IPS-NIHi7 (cell line): ENCODE data around the gene KCNC1.

Experiments used
- DNase-seq: peaks from one replicate; pipeline ENCODE4 v3.0.0; 2012; ENCODE audit warnings: mixed read lengths; ENCODE audit errors: extremely low spot score

The KCNC1 gene

GRCh38 chr11:17753153-17753552 is 18.6 kb downstream of the KCNC1 start:
- DNase-seq: no peak

DNA sequence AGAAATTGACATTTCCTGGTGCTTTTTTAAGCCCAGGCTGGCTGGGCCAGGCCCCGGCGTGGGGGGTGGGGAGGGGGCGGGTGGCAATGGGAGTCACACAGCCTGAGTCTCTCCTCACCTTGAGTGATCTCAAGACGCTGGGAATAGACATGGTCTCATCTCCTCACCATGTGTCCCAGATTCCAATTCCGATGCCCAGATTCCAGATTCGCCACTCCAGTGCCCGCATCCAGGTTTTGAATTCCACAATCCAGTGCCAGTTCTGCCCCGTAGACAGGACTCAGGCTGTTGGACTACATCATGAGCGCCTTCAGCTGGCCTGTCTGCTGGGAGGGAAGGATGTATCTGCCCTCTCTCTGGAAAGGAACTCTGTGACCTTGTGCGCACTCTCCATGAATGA is 19.1 kb downstream of the KCNC1 start:
- no peak for DNase-seq

DNA sequence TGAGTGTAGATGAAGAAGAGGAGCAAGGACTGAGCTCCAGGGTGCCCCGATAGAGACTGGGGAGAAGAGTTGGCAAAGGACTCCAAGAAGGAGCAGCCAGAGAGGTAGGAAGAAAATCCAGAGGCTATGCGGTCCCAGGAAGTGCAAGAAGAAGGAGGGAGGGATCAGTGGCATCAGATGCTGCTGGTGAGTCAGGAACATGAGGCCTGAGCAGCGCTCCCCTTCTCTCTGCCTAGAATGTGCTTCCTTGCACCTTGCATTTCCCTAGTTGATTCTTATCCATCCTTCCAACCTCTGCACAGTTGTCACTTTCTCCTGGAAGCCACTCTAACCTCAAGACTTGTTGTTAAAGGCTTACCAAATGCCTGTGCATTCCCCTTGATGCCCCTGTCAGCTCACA is 21.3 kb downstream of the KCNC1 start:
- DNase-seq: no peak

DNA sequence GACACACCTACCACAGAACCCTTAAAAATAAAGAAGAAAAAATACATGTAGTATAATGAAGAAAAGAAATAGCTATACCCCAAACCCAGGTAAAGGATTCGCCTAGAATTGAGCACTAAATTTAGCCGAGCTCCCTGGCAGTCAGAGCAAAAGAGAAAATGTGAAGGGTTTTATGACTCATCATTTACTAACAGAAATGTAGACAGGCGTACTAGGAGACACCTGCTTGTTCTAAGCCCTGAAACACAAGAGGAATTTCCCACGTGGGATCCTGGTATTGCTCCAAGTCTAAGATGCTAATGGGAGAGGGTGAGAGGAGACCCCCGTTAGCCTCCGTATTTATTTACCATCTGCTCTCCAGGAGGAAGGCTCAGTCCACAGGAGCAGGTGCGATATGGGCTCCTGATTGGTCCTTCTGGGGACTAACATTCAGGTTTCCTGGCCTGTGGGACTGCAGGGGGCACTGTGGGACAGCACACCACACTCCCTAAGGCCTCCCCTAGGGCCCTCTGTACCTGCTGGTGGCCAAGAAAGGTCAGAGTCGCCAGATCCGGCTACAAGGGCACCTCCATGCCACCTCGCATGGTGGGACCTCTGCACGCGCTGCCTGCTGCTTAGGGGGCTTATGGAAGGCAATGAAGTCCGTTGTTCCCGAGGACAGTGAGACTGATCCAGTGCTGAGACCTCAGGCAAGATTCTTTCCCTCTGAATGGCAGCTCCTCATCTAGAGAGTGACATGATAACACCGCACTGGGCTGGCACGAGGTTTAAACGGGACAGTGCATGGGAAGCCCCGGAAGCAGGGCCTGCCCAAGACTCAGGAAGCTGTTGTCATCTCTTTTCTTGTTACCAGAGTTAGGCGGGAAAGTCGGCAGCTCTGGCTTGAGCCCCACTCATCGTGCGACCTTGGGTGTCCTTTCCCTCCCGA is 25.8 kb downstream of the KCNC1 start:
- DNase-seq: peak; percentile 94

- DNase-seq: no peak
Observed at GRCh38 chr11:17762309-17762974, 27.9 kb downstream of the KCNC1 start.

DNA sequence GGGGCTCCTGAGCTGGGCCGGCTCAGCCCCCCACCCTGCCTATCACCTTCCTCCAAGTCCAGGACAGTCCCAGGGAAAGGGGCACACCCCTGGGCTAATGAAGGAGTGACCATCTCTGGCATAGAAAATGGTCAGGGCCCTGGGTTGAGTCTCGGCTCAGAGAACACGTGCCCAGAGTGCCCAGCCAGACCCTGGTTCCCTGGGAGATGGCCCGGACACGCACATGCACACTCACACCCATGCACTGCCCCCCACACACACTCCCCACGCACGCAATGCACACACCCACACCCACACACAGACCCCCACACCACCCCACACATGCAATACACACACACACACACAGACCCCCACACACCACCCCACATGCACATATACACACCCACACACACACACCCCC is 28.7 kb downstream of the KCNC1 start:
- DNase-seq: no peak

DNA sequence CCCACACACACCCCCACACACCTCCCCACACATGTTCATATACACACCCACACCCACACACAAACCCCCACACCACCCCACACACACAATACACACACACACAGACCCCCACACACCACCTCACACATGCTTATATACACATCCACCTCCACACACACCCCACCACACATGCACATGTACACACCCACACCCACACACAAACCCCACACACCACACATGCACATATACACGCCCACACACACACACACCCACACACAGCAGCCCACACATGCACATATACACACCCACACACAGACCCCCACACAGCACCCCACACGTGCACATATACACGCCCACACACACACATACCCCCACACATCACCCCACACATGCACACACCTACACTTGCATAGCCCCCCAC is 29.1 kb downstream of the KCNC1 start:
- no peak for DNase-seq

GRCh38 chr11:17764446-17765218 is 30.1 kb downstream of the KCNC1 start:
- DNase-seq: no peak

GRCh38 chr11:17765356-17766072 is 30.9 kb downstream of the KCNC1 start:
- DNase-seq: no peak

- no peak for DNase-seq
Observed at GRCh38 chr11:17766073-17766359, 31.4 kb downstream of the KCNC1 start.

- peak; percentile 45 for DNase-seq
Observed at GRCh38 chr11:17766590-17766989, 32.0 kb downstream of the KCNC1 start.

DNA sequence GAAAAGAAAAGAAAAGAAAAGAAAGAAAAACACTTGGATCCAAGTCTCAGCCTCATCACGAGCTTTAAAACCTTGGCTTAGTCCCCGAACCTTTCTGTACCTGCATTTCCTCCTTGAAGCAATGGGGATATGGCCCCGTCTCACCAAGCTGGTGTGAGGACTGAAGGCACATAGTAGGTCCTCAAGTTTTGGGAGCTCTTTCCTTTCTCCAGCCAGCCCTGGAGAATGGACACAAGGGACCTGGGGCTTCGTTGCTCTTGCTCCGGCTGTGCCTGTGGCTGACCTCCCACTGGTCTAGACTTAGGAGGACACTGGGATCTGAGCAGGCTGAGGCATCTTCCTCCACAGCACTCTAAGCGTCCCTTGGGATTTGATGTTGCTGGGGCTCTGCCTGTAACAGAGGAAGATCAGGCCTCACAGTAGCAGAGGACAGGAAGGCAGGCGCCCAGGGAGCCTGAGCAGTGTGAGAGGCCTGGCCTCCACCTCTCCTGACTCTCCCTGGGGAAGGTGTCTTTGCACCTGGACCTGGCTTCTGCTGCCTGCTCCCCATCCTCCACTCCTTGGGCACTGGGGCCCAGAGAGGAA is 32.8 kb downstream of the KCNC1 start:
- no peak for DNase-seq

GRCh38 chr11:17767914-17768313 is 33.3 kb downstream of the KCNC1 start:
- no peak for DNase-seq

DNA sequence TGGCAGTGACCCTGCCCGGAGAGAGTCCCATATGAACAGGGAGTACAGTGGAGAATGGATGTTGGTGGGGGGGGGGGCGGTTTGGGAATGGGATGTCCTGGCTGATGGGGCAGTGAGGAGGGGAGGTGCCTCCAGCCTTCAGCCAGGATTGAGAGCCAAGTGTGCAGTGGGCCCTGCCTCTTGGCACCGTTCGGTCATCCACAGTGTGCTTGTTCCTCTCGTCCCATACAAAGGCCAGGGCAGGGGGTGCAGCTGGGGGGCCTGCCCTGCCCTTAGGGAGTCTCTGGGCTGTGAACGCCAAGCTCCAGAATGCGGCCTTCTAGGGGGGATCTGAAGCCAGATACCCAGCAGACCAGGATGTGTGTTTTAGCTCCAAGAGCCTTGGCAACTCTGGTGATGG is 34.0 kb downstream of the KCNC1 start:
- no peak for DNase-seq

DNA sequence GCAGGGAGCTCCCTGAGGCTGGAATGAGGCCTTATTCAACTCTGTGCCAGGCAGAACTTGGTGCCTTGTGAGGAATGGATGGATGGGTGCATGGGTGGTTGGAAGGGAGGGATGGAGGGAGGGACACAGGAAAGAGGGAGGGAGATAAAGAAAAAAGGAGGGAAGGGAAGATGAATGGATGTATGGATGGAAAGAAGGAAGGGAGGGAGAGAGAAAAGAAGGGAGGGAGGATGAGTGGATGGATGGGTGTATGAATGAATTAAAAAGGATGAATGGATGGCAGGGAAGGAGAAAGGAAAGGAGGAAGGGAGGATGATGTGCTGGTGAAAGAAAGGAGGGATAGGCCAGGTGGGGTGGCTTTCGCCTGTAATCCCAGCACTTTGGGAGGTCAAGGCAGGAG is 34.6 kb downstream of the KCNC1 start:
- DNase-seq: no peak

GRCh38 chr11:17770048-17770652 is 35.6 kb downstream of the KCNC1 start:
- DNase-seq: peak; percentile 40

- DNase-seq: no peak
Observed at GRCh38 chr11:17770917-17771316, 36.3 kb downstream of the KCNC1 start.

- no peak for DNase-seq
Observed at GRCh38 chr11:17771415-17771814, 36.8 kb downstream of the KCNC1 start.

GRCh38 chr11:17771841-17772401 is 37.3 kb downstream of the KCNC1 start:
- DNase-seq: no peak

- no peak for DNase-seq
Observed at GRCh38 chr11:17772704-17773600, 38.4 kb downstream of the KCNC1 start.
